HCT116 (cell line): ENCODE data around the gene MAS1.

Experiments used
- CEBPB ChIP-seq: IDR thresholded peaks from 2 replicates; pipeline ENCODE4 v1.6.1; 2012; ENCODE audit warnings: low read depth
- CTCF ChIP-seq, 3 experiments: fragments of 200-600 bp in 1 of 3; sonication (generic) in 1 of 3; IDR thresholded peaks in 2 of 3; conservative IDR thresholded peaks in 1 of 3; 2 replicates each; pipeline ENCODE4 v1.5.1; 2012 to 2017; ENCODE audit warnings: low read depth in 2 of 3, low read length in 2 of 3, antibody characterized with exemption in 1 of 3, borderline replicate concordance in 1 of 3, control low read depth in 1 of 3, mild to moderate bottlenecking in 1 of 3, mixed read lengths in 1 of 3, mixed run types in 1 of 3, moderate library complexity in 1 of 3; ENCODE audit not compliant: insufficient read depth in 1 of 3
- EZH2 ChIP-seq: fragments of 200-600 bp; sonication (generic); IDR thresholded peaks from 2 replicates; pipeline ENCODE4 v1.6.1; 2017; ENCODE audit warnings: antibody characterized with exemption, mixed run types
- EZH2phosphoT487 ChIP-seq: fragments of 200-600 bp; IDR thresholded peaks from 2 replicates; pipeline ENCODE4 v1.6.1; 2018; ENCODE audit warnings: antibody characterized with exemption, borderline replicate concordance
- MAX ChIP-seq: IDR thresholded peaks from 2 replicates; pipeline ENCODE4 v1.6.1; 2012
- POLR2AphosphoS5 ChIP-seq: IDR thresholded peaks from 2 replicates; pipeline ENCODE4 v1.6.1; 2011; ENCODE audit warnings: mild to moderate bottlenecking, low read depth, low read length, moderate library complexity
- REST ChIP-seq: IDR thresholded peaks from 2 replicates; pipeline ENCODE4 v1.6.1; 2012; ENCODE audit warnings: low read depth
- SP1 ChIP-seq: IDR thresholded peaks from 2 replicates; pipeline ENCODE4 v1.6.1; 2012; ENCODE audit warnings: low read depth
- ZNF274 ChIP-seq: fragments of 200-500 bp; sonication (Bioruptor generic); IDR thresholded peaks from 2 replicates; pipeline ENCODE4 v1.6.1; 2014; ENCODE audit warnings: mild to moderate bottlenecking, low read depth, low read length, inconsistent platforms

GRCh38 chr6:159934181-159934580 is 43.4 kb downstream of the MAS1 start:
- no peak for TF ChIP-seq MAX
- TF ChIP-seq POLR2AphosphoS5: no peak
- TF ChIP-seq CTCF (IDR thresholded peaks at IDR 0.05 in 2 of 3, conservative IDR thresholded peaks at IDR 0.05 in 1 of 3; ENCODE audit: borderline replicate concordance in 1 of 3, insufficient read depth in 1 of 3, low read depth in 2 of 3, low read length in 2 of 3): no peak
- TF ChIP-seq REST: no peak
- TF ChIP-seq EZH2: no peak
- no peak for TF ChIP-seq SP1
- TF ChIP-seq CEBPB: no peak
- no peak for TF ChIP-seq EZH2phosphoT487
- no peak for TF ChIP-seq ZNF274
